HEK293 (cell line): Measurements from ENCODE around the gene CSPG4.
A peak's percentile ranks its signal among the peaks of the same experiment; 100 is the strongest.

Experiments
- CTCF ChIA-PET: fragments of 350-600 bp; formaldehyde crosslinking; extraction: SDS; loops from one replicate; lab custom pipeline; 2021; ENCODE audit warnings: antibody characterized with exemption; lab: Yijun Ruan, JAX
- POLR2A ChIA-PET: fragments of 300-600 bp; formaldehyde crosslinking; extraction: SDS; loops from one replicate; lab custom pipeline; 2020; ENCODE audit warnings: antibody characterized with exemption, inconsistent platforms; lab: Yijun Ruan, JAX
- H3K27ac ChIP-seq: fragments of 200-500 bp; sonication (Bioruptor generic); 2 replicates; pipeline ENCODE4 v1.5.1; 2014; ENCODE audit warnings: low read depth, low read length, control low read depth, inconsistent platforms; ENCODE audit errors: extremely low read depth
- H3K36me3 ChIP-seq, 2 experiments: fragments of 200-500 bp in 1 of 2; sonication (Bioruptor generic) in 1 of 2; 1 replicate in 1 of 2; 2 replicates in 1 of 2; pipeline ENCODE4 v1.5.1; 2014 to 2017; ENCODE audit warnings: inconsistent platforms in 2 of 2, low read length in 2 of 2; ENCODE audit not compliant: control insufficient read depth in 2 of 2, insufficient read depth in 1 of 2
- H3K4me1 ChIP-seq: fragments of 200-500 bp; sonication (Bioruptor generic); 2 replicates; pipeline ENCODE4 v1.5.1; 2014; ENCODE audit warnings: mild to moderate bottlenecking, low read length, inconsistent platforms; ENCODE audit not compliant: control insufficient read depth, insufficient read depth
- H3K4me3 ChIP-seq: 2 replicates; pipeline ENCODE4 v1.5.1; 2011; ENCODE audit warnings: low read depth, mild to moderate bottlenecking, control low read depth, low read length, moderate library complexity
- H3K9me3 ChIP-seq: fragments of 200-500 bp; sonication (Bioruptor generic); 2 replicates; pipeline ENCODE4 v1.5.1; 2014; ENCODE audit warnings: low read depth, low read length, inconsistent platforms; ENCODE audit not compliant: control insufficient read depth, insufficient read depth
- GLI2 ChIP-seq: fragments of 450-650 bp; formaldehyde crosslinking; IDR thresholded peaks from 2 replicates; pipeline ENCODE4; 2017; ENCODE audit warnings: missing biosample characterization, missing genetic modification characterization, low read depth, borderline replicate concordance
- HOXC10 ChIP-seq: sonication (generic); formaldehyde crosslinking; IDR thresholded peaks from 2 replicates; pipeline ENCODE4 v1.8.1; 2023; ENCODE audit warnings: mild to moderate bottlenecking, missing genetic modification reagents
- KLF1 ChIP-seq: fragments of 450-650 bp; formaldehyde crosslinking; IDR thresholded peaks from 2 replicates; pipeline ENCODE4 v1.5.1; 2016; ENCODE audit warnings: missing biosample characterization, missing genetic modification characterization
- MEIS1 ChIP-seq: sonication (generic); formaldehyde crosslinking; IDR thresholded peaks from 2 replicates; pipeline ENCODE4 v1.8.1; 2022; ENCODE audit warnings: missing genetic modification reagents, mild to moderate bottlenecking, borderline replicate concordance
- OVOL3 ChIP-seq: fragments of 450-650 bp; formaldehyde crosslinking; IDR thresholded peaks from 2 replicates; pipeline ENCODE4 v1.5.1; 2016; ENCODE audit warnings: missing biosample characterization, missing genetic modification characterization
- YY1 ChIP-seq: fragments of 450-650 bp; formaldehyde crosslinking; IDR thresholded peaks from 2 replicates; pipeline ENCODE4 v1.5.1; 2018; ENCODE audit warnings: missing biosample characterization, missing genetic modification characterization
- ZBTB6 ChIP-seq: fragments of 450-650 bp; formaldehyde crosslinking; IDR thresholded peaks from 2 replicates; pipeline ENCODE4 v1.5.1; 2017; ENCODE audit warnings: missing biosample characterization, missing genetic modification characterization
- ZFHX2 ChIP-seq: fragments of 450-650 bp; formaldehyde crosslinking; conservative IDR thresholded peaks from 2 replicates; pipeline ENCODE4 v1.5.1; 2016; ENCODE audit warnings: missing biosample characterization, missing genetic modification characterization
- ZNF174 ChIP-seq: fragments of 450-650 bp; formaldehyde crosslinking; IDR thresholded peaks from 2 replicates; pipeline ENCODE4 v1.5.0; 2017; ENCODE audit warnings: missing biosample characterization, mild to moderate bottlenecking, missing genetic modification characterization
- ZNF223 ChIP-seq: fragments of 450-650 bp; formaldehyde crosslinking; IDR thresholded peaks from 2 replicates; pipeline ENCODE4 v1.5.1; 2016; ENCODE audit warnings: missing biosample characterization, missing genetic modification characterization
- ZNF324 ChIP-seq: fragments of 450-650 bp; formaldehyde crosslinking; IDR thresholded peaks from 2 replicates; pipeline ENCODE4 v1.5.1; 2016; ENCODE audit warnings: missing biosample characterization, missing genetic modification characterization
- ZNF341 ChIP-seq: fragments of 450-650 bp; formaldehyde crosslinking; IDR thresholded peaks from 2 replicates; pipeline ENCODE4; 2016; ENCODE audit warnings: low read depth, missing biosample characterization, missing genetic modification characterization
- ZNF398 ChIP-seq: fragments of 450-650 bp; formaldehyde crosslinking; IDR thresholded peaks from 2 replicates; pipeline ENCODE4 v1.5.1; 2017; ENCODE audit warnings: missing biosample characterization, missing genetic modification characterization
- ZNF449 ChIP-seq: fragments of 450-650 bp; formaldehyde crosslinking; IDR thresholded peaks from 2 replicates; pipeline ENCODE4 v1.5.1; 2017; ENCODE audit warnings: missing biosample characterization, mild to moderate bottlenecking, missing genetic modification characterization, moderate library complexity
- ZNF473 ChIP-seq: fragments of 450-650 bp; formaldehyde crosslinking; IDR thresholded peaks from 2 replicates; pipeline ENCODE4 v1.5.1; 2017; ENCODE audit warnings: missing biosample characterization, missing genetic modification characterization
- ZNF521 ChIP-seq: fragments of 450-650 bp; formaldehyde crosslinking; IDR thresholded peaks from 2 replicates; pipeline ENCODE4 v1.5.1; 2017; ENCODE audit warnings: missing biosample characterization, mild to moderate bottlenecking, missing genetic modification characterization
- ZNF530 ChIP-seq: fragments of 450-650 bp; formaldehyde crosslinking; IDR thresholded peaks from 2 replicates; pipeline ENCODE4 v1.5.1; 2016; ENCODE audit warnings: low read depth, missing biosample characterization, missing genetic modification characterization
- ZNF596 ChIP-seq: fragments of 450-650 bp; IDR thresholded peaks from 2 replicates; pipeline ENCODE4 v1.5.0; 2018; ENCODE audit warnings: missing biosample characterization, mild to moderate bottlenecking, missing genetic modification characterization, moderate library complexity
- ZNF600 ChIP-seq: fragments of 450-650 bp; formaldehyde crosslinking; IDR thresholded peaks from 2 replicates; pipeline ENCODE4 v1.5.1; 2016; ENCODE audit warnings: missing biosample characterization, missing genetic modification characterization
- ZNF629 ChIP-seq: fragments of 450-650 bp; formaldehyde crosslinking; IDR thresholded peaks from 2 replicates; pipeline ENCODE4 v1.5.1; 2017; ENCODE audit warnings: missing biosample characterization, missing genetic modification characterization
- ZNF785 ChIP-seq: fragments of 450-650 bp; formaldehyde crosslinking; IDR thresholded peaks from 2 replicates; pipeline ENCODE4 v1.5.1; 2016; ENCODE audit warnings: missing biosample characterization, missing genetic modification characterization
- ZNF837 ChIP-seq: fragments of 450-650 bp; formaldehyde crosslinking; IDR thresholded peaks from 2 replicates; pipeline ENCODE4 v1.5.1; 2016; ENCODE audit warnings: missing biosample characterization, missing genetic modification characterization
- ZSCAN18 ChIP-seq: fragments of 450-650 bp; formaldehyde crosslinking; IDR thresholded peaks from 2 replicates; pipeline ENCODE4 v1.5.1; 2016; ENCODE audit warnings: missing biosample characterization, missing genetic modification characterization
- TF ChIP-seq, protein P1 (sequence below): fragments of 450-650 bp; formaldehyde crosslinking; optimal IDR thresholded peaks from 2 replicates; pipeline ENCODE3; 2016; ENCODE audit warnings: missing biosample characterization, mild to moderate bottlenecking, missing genetic modification characterization
- TF ChIP-seq, protein P2 (sequence below): fragments of 450-650 bp; formaldehyde crosslinking; IDR thresholded peaks from 2 replicates; pipeline ENCODE4 v1.5.1; 2016; ENCODE audit warnings: missing biosample characterization, missing genetic modification characterization, low read depth
- TF ChIP-seq, protein P3 (sequence below): fragments of 450-650 bp; formaldehyde crosslinking; IDR thresholded peaks from 2 replicates; pipeline ENCODE4 v1.5.1; 2016; ENCODE audit warnings: missing biosample characterization, missing genetic modification characterization

Gene CSPG4

DNA sequence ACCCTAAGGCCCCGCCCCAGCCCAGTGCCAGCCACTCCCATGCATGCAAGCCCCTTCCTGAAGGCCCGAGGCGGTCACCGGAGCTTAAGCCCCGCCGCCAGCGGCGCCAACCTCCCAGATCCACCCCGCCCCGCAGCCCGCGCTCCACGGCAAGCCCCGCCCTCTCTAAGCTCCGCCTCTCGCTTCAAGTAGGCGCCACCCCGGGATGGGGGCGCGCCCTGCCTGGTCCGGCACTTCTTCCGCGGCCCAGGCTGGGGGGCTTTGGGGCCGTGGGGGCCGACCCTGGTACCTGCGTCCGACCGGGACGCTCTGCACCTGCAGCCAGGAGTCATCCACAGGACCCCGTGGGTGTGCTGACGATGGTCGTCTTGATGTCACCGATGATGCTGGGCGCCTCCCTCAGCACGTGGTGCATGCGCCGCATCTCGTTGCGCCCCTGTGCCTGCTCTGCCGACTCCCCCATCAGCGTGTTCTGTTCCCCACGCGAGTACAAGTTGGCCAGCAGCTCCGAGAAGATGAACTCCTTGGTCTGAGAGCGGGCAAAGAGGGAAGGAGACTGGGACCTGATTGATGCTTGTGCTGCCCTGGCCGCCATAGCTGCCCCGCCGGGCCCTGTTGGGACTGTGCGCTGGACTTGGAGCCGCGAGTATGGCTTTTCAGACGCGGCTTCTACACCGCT lies 26.1 kb upstream of the CSPG4 start:
- H3K9me3 ChIP-seq: no peaks in the 10 kb centered on the region
- no peaks in the 10 kb centered on the region for H3K4me1 ChIP-seq
- ChIA-PET POLR2A (interaction anchor here (0.5 to 1.6 kb wide), 17 partner anchors 9 to 896 kb away, joined by 3 to 9 read pairs (median 3); partner anchors contain the start of genes C15orf39, FBXO22, SNUPN and ULK3), CTCF (interaction anchor here (0.6 to 2.0 kb wide), 4 partner anchors 53 to 165 kb away, joined by 3 to 7 read pairs (median 5); no protein-coding TSS in a partner anchor)
- peak overlapping the region; percentile 66 for H3K4me3 ChIP-seq
- no peaks in the 10 kb centered on the region for H3K36me3 ChIP-seq
- H3K27ac ChIP-seq: no peak overlapping the region; the same call in 1 of the 2 replicates
- TF ChIP-seq MEIS1 (CRISPR knock-in tag): no peak
- TF ChIP-seq, protein P1, sequence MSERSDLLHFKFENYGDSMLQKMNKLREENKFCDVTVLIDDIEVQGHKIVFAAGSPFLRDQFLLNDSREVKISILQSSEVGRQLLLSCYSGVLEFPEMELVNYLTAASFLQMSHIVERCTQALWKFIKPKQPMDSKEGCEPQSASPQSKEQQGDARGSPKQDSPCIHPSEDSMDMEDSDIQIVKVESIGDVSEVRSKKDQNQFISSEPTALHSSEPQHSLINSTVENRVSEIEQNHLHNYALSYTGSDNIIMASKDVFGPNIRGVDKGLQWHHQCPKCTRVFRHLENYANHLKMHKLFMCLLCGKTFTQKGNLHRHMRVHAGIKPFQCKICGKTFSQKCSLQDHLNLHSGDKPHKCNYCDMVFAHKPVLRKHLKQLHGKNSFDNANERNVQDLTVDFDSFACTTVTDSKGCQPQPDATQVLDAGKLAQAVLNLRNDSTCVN: peak; percentile 81
- TF ChIP-seq ZNF596 (tag by site-specific recombination): no peak
- peak; percentile 75 for TF ChIP-seq ZFHX2 (tag by site-specific recombination)
- peak; percentile 45 for TF ChIP-seq ZNF341 (tag by site-specific recombination)
- no peak for TF ChIP-seq ZNF837
- peak; percentile 82 for TF ChIP-seq KLF1
- TF ChIP-seq HOXC10 (CRISPR knock-in tag): no peak
- TF ChIP-seq, protein P2, sequence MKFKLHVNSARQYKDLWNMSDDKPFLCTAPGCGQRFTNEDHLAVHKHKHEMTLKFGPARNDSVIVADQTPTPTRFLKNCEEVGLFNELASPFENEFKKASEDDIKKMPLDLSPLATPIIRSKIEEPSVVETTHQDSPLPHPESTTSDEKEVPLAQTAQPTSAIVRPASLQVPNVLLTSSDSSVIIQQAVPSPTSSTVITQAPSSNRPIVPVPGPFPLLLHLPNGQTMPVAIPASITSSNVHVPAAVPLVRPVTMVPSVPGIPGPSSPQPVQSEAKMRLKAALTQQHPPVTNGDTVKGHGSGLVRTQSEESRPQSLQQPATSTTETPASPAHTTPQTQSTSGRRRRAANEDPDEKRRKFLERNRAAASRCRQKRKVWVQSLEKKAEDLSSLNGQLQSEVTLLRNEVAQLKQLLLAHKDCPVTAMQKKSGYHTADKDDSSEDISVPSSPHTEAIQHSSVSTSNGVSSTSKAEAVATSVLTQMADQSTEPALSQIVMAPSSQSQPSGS (tag by site-specific recombination): no peak
- peak; percentile 67; the same call in 1 of the 2 replicates for TF ChIP-seq ZNF324 (tag by site-specific recombination)
- peak; percentile 50; the same call in 1 of the 2 replicates for TF ChIP-seq ZNF449 (tag by site-specific recombination)
- TF ChIP-seq YY1 (tag by site-specific recombination): 0 out of 2 replicates have a peak, but pooled peaks have one; percentile 13
- no peak for TF ChIP-seq ZSCAN18
- TF ChIP-seq ZNF223: no peak
- TF ChIP-seq ZNF785 (tag by site-specific recombination): no peak
- TF ChIP-seq ZNF521 (tag by site-specific recombination): no peak
- TF ChIP-seq ZBTB6: no peak
- no peak for TF ChIP-seq GLI2
- no peak for TF ChIP-seq ZNF398
- no peak for TF ChIP-seq ZNF473 (tag by site-specific recombination)
- peak; percentile 92 for TF ChIP-seq ZNF600 (tag by site-specific recombination)
- peak; percentile 94 for TF ChIP-seq ZNF629 (tag by site-specific recombination)
- no peak for TF ChIP-seq ZNF174 (tag by site-specific recombination)
- no peak for TF ChIP-seq OVOL3 (tag by site-specific recombination)
- TF ChIP-seq, protein P3, sequence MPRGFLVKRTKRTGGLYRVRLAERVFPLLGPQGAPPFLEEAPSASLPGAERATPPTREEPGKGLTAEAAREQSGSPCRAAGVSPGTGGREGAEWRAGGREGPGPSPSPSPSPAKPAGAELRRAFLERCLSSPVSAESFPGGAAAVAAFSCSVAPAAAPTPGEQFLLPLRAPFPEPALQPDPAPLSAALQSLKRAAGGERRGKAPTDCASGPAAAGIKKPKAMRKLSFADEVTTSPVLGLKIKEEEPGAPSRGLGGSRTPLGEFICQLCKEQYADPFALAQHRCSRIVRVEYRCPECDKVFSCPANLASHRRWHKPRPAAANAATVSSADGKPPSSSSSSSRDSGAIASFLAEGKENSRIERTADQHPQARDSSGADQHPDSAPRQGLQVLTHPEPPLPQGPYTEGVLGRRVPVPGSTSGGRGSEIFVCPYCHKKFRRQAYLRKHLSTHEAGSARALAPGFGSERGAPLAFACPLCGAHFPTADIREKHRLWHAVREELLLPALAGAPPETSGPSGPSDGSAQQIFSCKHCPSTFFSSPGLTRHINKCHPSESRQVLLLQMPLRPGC: no peak
- no peak for TF ChIP-seq ZNF530
